Prostate gland (tissue), 2 donors: ENCODE data around the gene USP51. TPM values are rescaled to one million over a fixed set of nuclear protein-coding genes. Genes with fewer than 3 reads are reported as not detected.
"Not testable (repeated sequence)": the region's sequence is repeated elsewhere in the genome, so short reads cannot be mapped to it uniquely, and the experiment has no call there.

Experiments
- DNase-seq: peaks from one replicate; pipeline ENCODE4 v3.0.0-alpha.2; 2019; ENCODE audit warnings: low spot score
- H3K27ac ChIP-seq, 2 donors: fragments of 200-600 bp; sonication (generic); 2 replicates each; pipeline ENCODE4 v1.5.1; 2017 to 2019
- H3K27me3 ChIP-seq: fragments of 200-600 bp; sonication (generic); replicated peaks from 2 replicates; pipeline ENCODE4 v1.5.1; 2019; ENCODE audit not compliant: insufficient read depth
- H3K36me3 ChIP-seq, 2 donors: fragments of 200-600 bp; sonication (generic); 1 replicate in 1 of 2; 2 replicates in 1 of 2; pipeline versions ENCODE4 v1.5.1 to v1.8.1; 2017 to 2019
- H3K4me1 ChIP-seq: fragments of 200-600 bp; sonication (generic); replicated peaks from 2 replicates; pipeline ENCODE4 v1.5.1; 2019
- H3K4me3 ChIP-seq, 2 donors: fragments of 200-600 bp; sonication (generic); 2 replicates each; pipeline ENCODE4 v1.5.1; 2017 to 2019
- H3K9me3 ChIP-seq: fragments of 200-600 bp; sonication (generic); 2 replicates; pipeline ENCODE4 v1.5.1; 2017
- POLR2A ChIP-seq: fragments of 450-650 bp; IDR thresholded peaks from one replicate; pipeline ENCODE4 v1.6.1; 2016; ENCODE audit warnings: antibody characterized with exemption, mild to moderate bottlenecking
- POLR2AphosphoS5 ChIP-seq: sonication (generic); formaldehyde crosslinking; IDR thresholded peaks from one replicate; pipeline ENCODE4 v1.6.1; 2017; ENCODE audit warnings: antibody characterized with exemption
- WGBS: methylation state at CpG from one replicate; pipeline ENCODE4 v1.1.5; 2018; 5-methylcytosine and 5-hydroxymethylcytosine counted together
- intact Hi-C: fragments of 100-400 bp; cut with DNase I; formaldehyde crosslinking; loops from one replicate; pipeline ENCODE4 v1.14.2; 2022
- total RNA-seq, 2 donors: library from RNA; depleted of rRNA; stranded (reverse); fragments of >200 nt; gene quantifications; one replicate each; pipeline ENCODE4 v1.1.0, GENCODE V29; 2016
- TF ChIP-seq, protein P1 (sequence below), 4 experiments: fragments of 200-600 bp in 2 of 4; fragments of 450-650 bp in 2 of 4; sonication (generic) in 2 of 4; IDR thresholded peaks; 1 replicate in 3 of 4; 2 replicates in 1 of 4; pipeline ENCODE4 v1.5.1; 2016 to 2019; ENCODE audit warnings: antibody characterized with exemption in 4 of 4, mild to moderate bottlenecking in 2 of 4, moderate library complexity in 2 of 4

Gene USP51
- total RNA-seq, 2 donors from 2014 or later: 1.0 to 8.5 TPM

- no peaks in the 10 kb centered on the region for H3K4me1 ChIP-seq
- no peaks in the 10 kb centered on the region for H3K27me3 ChIP-seq
- no peak overlapping the region for H3K4me3 ChIP-seq
- no peaks in the 10 kb centered on the region for H3K9me3 ChIP-seq
- TF ChIP-seq POLR2AphosphoS5 (no peak), POLR2A (no peak)
- TF ChIP-seq, protein P1, sequence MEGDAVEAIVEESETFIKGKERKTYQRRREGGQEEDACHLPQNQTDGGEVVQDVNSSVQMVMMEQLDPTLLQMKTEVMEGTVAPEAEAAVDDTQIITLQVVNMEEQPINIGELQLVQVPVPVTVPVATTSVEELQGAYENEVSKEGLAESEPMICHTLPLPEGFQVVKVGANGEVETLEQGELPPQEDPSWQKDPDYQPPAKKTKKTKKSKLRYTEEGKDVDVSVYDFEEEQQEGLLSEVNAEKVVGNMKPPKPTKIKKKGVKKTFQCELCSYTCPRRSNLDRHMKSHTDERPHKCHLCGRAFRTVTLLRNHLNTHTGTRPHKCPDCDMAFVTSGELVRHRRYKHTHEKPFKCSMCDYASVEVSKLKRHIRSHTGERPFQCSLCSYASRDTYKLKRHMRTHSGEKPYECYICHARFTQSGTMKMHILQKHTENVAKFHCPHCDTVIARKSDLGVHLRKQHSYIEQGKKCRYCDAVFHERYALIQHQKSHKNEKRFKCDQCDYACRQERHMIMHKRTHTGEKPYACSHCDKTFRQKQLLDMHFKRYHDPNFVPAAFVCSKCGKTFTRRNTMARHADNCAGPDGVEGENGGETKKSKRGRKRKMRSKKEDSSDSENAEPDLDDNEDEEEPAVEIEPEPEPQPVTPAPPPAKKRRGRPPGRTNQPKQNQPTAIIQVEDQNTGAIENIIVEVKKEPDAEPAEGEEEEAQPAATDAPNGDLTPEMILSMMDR (IDR thresholded peaks at IDR 0.05): no peak
- no peaks in the 10 kb centered on the region for H3K36me3 ChIP-seq
- no peak for DNase-seq
- no peak overlapping the region for H3K27ac ChIP-seq
- intact Hi-C loops: no loop called here
Measured at GRCh38 chrX:55484948-55485347, 4.7 kb downstream of the USP51 start.

- H3K4me3 ChIP-seq: no peak overlapping the region
- no peak for DNase-seq
- no peaks in the 10 kb centered on the region for H3K27me3 ChIP-seq
- H3K4me1 ChIP-seq: no peaks in the 10 kb centered on the region
- WGBS: 78% methylated on average over 3 of the region's 3 CpGs
- H3K36me3 ChIP-seq: no peaks in the 10 kb centered on the region
- TF ChIP-seq, protein P1 (IDR thresholded peaks at IDR 0.05): no peak
- no peak for TF ChIP-seq POLR2AphosphoS5
- no peak for TF ChIP-seq POLR2A
- H3K9me3 ChIP-seq: no peaks in the 10 kb centered on the region
- intact Hi-C loops: no loop called here
- no peak overlapping the region for H3K27ac ChIP-seq
Measured at GRCh38 chrX:55480390-55481062, 9.1 kb downstream of the USP51 start.

DNA sequence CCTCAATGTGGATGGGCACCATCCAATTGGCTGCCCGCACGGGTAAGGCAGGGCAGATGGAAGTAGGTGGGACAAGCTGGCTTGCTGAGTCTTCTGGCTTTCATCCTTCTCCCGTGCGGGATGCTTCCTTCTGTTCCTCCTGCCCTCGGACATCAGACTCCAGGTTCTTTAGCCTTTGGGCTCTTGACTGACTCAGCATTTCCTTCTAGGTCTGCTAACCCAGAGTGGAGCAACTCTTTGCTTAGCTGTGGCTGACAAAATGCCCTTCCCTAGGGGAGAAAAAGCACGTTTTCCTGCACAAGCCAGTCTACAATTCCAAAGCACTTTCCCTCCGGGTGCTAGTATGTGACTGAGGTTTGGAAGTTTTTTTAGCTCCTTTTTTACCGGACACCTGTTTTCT lies 9.7 kb downstream of the USP51 start:
- H3K4me3 ChIP-seq, H3K4me1 ChIP-seq, H3K27me3 ChIP-seq, H3K9me3 ChIP-seq, DNase-seq, H3K27ac ChIP-seq, H3K36me3 ChIP-seq, intact Hi-C loops: not testable (repeated sequence)
- WGBS: 91% methylated on average over 4 of the region's 8 CpGs

DNA sequence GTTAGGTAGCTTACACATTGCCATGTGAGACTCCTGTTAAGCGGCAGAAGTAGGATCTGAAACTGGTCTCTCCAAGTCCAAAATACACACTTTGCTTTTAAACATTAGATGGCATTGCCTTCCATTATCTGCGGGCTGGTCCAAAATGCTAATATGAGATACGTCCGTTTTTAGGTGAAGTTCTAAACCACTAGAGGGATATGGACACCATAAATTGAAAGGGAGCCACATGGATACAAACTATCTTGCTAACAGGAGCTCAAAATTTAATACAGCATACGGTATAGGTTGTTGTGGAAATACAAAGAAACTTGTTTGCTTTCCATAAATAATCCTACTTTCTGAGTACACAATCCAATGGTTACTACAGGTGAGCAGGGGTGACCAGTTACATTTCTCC lies 23.9 kb downstream of the USP51 start:
- H3K4me1 ChIP-seq, DNase-seq, H3K9me3 ChIP-seq, H3K36me3 ChIP-seq, H3K4me3 ChIP-seq, intact Hi-C loops, H3K27me3 ChIP-seq, H3K27ac ChIP-seq: not testable (repeated sequence)
- WGBS: no CpG with 5 or more reads among the region's 5 CpGs

DNA sequence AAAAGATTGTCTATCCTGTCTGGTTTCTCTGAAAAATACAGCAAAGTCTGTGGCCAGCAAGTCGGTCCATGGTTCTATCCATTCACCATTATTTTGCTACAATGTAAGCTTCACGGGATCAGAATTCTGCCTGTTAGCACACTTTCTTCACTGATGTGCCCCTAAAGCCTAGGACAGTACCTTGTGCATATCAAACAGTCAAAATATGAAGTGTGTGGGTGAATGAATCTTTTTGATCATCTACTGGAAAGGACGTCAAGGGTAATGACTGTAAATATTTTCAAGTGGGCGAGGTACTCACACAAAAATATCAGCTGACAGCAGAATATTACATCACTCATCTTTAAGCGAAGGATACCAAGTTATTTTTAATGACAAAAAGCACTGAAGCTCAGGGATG lies 24.5 kb downstream of the USP51 start:
- DNase-seq, H3K27ac ChIP-seq, intact Hi-C loops, H3K4me3 ChIP-seq, H3K36me3 ChIP-seq, H3K9me3 ChIP-seq, H3K27me3 ChIP-seq, H3K4me1 ChIP-seq: not testable (repeated sequence)
- no CpG with 5 or more reads among the region's 5 CpGs for WGBS

- WGBS: no CpG with 5 or more reads among the region's 5 CpGs
- H3K9me3 ChIP-seq, H3K27ac ChIP-seq, DNase-seq, H3K4me3 ChIP-seq, intact Hi-C loops, H3K4me1 ChIP-seq, H3K27me3 ChIP-seq, H3K36me3 ChIP-seq: not testable (repeated sequence)
Measured at GRCh38 chrX:55464050-55464449, 25.6 kb downstream of the USP51 start.

GRCh38 chrX:55459926-55460325 lies 29.7 kb downstream of the USP51 start:
- intact Hi-C loops: not testable (repeated sequence)

GRCh38 chrX:55459426-55459825 lies 30.2 kb downstream of the USP51 start:
- intact Hi-C loops, DNase-seq, H3K4me3 ChIP-seq, H3K36me3 ChIP-seq, H3K4me1 ChIP-seq, H3K27me3 ChIP-seq, H3K27ac ChIP-seq, H3K9me3 ChIP-seq: not testable (repeated sequence)
- no CpG with 5 or more reads among the region's 5 CpGs for WGBS

More at GRCh38 chrX:55459926-55460325, 29.7 kb downstream of the USP51 start:
- H3K36me3 ChIP-seq, H3K27ac ChIP-seq, H3K9me3 ChIP-seq, H3K4me3 ChIP-seq, DNase-seq, H3K27me3 ChIP-seq, H3K4me1 ChIP-seq: not testable (repeated sequence)
- no CpG with 5 or more reads among the region's 4 CpGs for WGBS

DNA sequence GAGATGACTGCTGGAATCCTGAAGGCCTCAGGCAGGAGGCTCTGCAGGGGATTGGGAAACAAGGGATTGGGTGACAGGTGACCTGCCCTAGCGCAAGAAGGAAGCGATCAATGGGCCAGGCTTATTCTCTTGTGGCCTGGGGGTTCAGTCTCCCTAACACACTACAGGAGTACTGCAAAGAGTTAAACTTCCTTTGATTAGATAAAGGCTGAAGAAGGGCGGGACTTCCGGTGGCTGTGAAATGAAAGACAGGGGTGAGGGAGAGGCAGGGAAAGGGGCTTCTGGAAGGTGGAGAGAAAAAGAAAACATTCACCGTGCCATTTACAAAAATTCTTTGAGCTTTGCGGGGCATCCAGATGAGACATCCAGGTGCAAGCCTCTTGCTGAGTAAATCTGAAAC lies 33.9 kb downstream of the USP51 start:
- H3K27me3 ChIP-seq, H3K9me3 ChIP-seq, H3K27ac ChIP-seq, DNase-seq, H3K4me3 ChIP-seq, intact Hi-C loops, H3K4me1 ChIP-seq, H3K36me3 ChIP-seq: not testable (repeated sequence)
- WGBS: no CpG with 5 or more reads among the region's 6 CpGs
